Neural cell (in vitro differentiated cells): Measurements from ENCODE around the gene TUBGCP2.

Experiments
- CTCF ChIP-seq: fragments of 450-650 bp; IDR thresholded peaks from 2 replicates; pipeline ENCODE4 v1.5.1; 2014; ENCODE audit warnings: antibody characterized with exemption, mild to moderate bottlenecking, moderate library complexity; ENCODE audit not compliant: poor library complexity, severe bottlenecking
- EZH2 ChIP-seq: fragments of 200-600, 300-800 bp; shearing (Covaris generic), sonication (generic); IDR thresholded peaks from 2 replicates; pipeline ENCODE4 v1.6.1; 2014; ENCODE audit warnings: antibody characterized with exemption, low read length, borderline replicate concordance, mild to moderate bottlenecking; ENCODE audit not compliant: insufficient read depth, poor library complexity, severe bottlenecking
- TAF1 ChIP-seq: IDR thresholded peaks from 2 replicates; pipeline ENCODE4 v1.6.1; 2012; ENCODE audit warnings: low read depth

- TF ChIP-seq CTCF (no peak), TAF1 (no peak), EZH2 (no peak)
Measured at GRCh38 chr10:133326223-133326551, 17.5 kb upstream of the TUBGCP2 start.
